K562 (cell line): ENCODE results near the gene ADGRB3.

Source experiments
- EP300 ChIP-seq: IDR thresholded peaks from 2 replicates; pipeline ENCODE4 v1.6.1; 2012; ENCODE audit warnings: low read length, improper control_type of control experiment
- SP1 ChIP-seq: sonication (generic); formaldehyde crosslinking; IDR thresholded peaks from 2 replicates; pipeline ENCODE4 v1.8.1; 2022; ENCODE audit warnings: mild to moderate bottlenecking, missing genetic modification reagents
- THRA ChIP-seq: fragments of 450-650 bp; IDR thresholded peaks from 2 replicates; pipeline ENCODE4 v1.6.1; 2017; ENCODE audit warnings: mild to moderate bottlenecking, moderate library complexity
- ZZZ3 ChIP-seq: fragments of 450-650 bp; IDR thresholded peaks from 2 replicates; pipeline ENCODE4 v1.6.1; 2016; ENCODE audit warnings: antibody characterized with exemption, mild to moderate bottlenecking, moderate library complexity

DNA sequence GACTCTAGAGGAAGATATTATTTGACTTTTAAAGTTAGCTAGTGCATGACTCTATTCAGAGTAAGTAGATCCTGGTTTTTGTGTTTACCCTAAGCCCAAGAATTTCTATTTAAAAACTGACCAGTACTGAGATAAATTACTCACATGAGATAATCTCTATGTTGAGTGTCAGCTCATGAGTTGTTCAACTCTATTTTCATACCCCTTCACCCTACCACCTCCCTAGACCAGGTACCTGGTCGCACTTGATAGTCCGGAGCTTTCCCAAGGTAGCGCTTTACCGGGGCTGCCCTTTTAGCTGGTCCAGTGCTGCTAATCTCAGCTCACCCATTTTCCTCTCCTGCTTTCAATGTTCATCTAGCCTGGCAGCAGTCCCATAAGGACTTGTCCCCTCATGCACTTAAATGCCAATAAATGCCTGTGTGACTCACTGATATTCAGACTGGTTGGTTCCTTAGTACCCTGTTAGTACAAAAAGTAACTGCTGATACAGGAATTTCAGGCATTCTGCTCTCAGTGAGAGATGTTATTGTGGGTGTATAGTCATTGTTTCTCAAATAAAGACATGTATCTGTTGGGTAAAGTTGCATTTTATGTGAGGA lies 503.9 kb downstream of the ADGRB3 start:
- TF ChIP-seq ZZZ3 (no peak), SP1 (no peak), EP300 (no peak), THRA (no peak)
